ENCODE measurements around the gene SLC26A9.

The SLC26A9 gene

DNA sequence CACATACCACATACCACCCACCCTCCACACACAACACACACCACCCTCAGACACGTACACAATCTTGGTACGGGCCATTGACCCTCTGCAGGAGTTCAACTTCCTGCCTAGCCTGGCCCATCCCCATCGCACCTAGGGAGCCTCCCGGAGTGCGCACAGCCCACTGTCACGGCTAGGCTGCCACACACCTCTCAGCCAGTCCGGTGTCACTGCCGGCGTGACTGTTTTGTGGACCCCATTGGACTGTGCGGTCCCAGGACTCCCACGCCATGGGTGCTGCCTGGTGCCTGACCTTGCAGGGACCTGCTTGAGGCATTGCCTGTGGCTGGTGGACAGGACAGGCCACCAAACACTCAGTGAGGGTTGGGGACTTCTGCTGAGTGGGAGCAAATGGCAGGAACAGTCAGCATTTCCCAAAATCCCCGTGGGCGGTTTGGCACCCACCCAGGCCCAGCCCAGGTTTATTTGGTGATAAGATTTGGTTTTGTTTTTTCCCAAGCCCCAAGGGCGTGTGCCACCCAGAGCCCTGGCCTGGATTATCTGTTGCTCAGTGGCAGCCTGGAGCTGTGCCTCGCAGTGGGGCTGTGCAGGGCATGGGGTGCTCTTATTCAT lies 32.2 kb upstream of the SLC26A9 start:
- no peaks in the 10 kb centered on the region for H3K79me2 ChIP-seq
- H3K4me2 ChIP-seq (ENCODE audit: low read length) = no peak overlapping the region
- H3K9ac ChIP-seq = no peak overlapping the region
- no peak overlapping the region for H3K4me3 ChIP-seq (ENCODE audit: low read depth, low read length)
- H2AFZ ChIP-seq = no peak overlapping the region
- H3K9me3 ChIP-seq (ENCODE audit: control insufficient read depth, low read length) = no peaks in the 10 kb centered on the region
- H3K27ac ChIP-seq = no peak overlapping the region
- TF ChIP-seq, protein P1, sequence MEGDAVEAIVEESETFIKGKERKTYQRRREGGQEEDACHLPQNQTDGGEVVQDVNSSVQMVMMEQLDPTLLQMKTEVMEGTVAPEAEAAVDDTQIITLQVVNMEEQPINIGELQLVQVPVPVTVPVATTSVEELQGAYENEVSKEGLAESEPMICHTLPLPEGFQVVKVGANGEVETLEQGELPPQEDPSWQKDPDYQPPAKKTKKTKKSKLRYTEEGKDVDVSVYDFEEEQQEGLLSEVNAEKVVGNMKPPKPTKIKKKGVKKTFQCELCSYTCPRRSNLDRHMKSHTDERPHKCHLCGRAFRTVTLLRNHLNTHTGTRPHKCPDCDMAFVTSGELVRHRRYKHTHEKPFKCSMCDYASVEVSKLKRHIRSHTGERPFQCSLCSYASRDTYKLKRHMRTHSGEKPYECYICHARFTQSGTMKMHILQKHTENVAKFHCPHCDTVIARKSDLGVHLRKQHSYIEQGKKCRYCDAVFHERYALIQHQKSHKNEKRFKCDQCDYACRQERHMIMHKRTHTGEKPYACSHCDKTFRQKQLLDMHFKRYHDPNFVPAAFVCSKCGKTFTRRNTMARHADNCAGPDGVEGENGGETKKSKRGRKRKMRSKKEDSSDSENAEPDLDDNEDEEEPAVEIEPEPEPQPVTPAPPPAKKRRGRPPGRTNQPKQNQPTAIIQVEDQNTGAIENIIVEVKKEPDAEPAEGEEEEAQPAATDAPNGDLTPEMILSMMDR (IDR thresholded peaks at IDR 0.05) = no peak
- H3K36me3 ChIP-seq (ENCODE audit: control insufficient read depth, insufficient read depth, low read length) = no peaks in the 10 kb centered on the region
- H3K27me3 ChIP-seq (ENCODE audit: control insufficient read depth, insufficient read depth, low read length) = no peaks in the 10 kb centered on the region
- peaks cover 8% of the 10 kb centered on the region for H3K4me1 ChIP-seq

DNA sequence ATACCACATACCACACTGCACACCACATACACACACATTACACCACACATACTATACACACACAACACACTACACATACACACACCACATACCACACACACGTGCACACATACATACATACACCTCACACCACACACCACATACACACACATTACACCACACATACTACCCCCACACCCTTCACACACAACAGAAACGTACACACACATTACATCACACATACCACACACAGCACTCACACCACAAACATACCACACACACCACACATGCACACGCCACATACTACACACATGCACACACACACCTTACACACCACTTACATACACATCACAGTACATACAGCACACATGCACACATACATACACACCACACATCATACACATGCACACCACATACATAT lies 31.5 kb upstream of the SLC26A9 start:
- Histone ChIP-seq H3K79me2 (no peaks in the 10 kb centered on the region), H2AFZ (no peak overlapping the region), H3K27ac (no peak overlapping the region), H3K9me3 (ENCODE audit: control insufficient read depth, low read length) (no peaks in the 10 kb centered on the region), H3K9ac (no peak overlapping the region), H3K4me1 (peaks cover 11% of the 10 kb centered on the region), H3K27me3 (ENCODE audit: control insufficient read depth, insufficient read depth, low read length) (no peaks in the 10 kb centered on the region), H3K4me2 (ENCODE audit: low read length) (no peak overlapping the region), H3K4me3 (ENCODE audit: low read depth, low read length) (no peak overlapping the region), H3K36me3 (ENCODE audit: control insufficient read depth, insufficient read depth, low read length) (no peaks in the 10 kb centered on the region)
- TF ChIP-seq, protein P1 (IDR thresholded peaks at IDR 0.05) = no peak

DNA sequence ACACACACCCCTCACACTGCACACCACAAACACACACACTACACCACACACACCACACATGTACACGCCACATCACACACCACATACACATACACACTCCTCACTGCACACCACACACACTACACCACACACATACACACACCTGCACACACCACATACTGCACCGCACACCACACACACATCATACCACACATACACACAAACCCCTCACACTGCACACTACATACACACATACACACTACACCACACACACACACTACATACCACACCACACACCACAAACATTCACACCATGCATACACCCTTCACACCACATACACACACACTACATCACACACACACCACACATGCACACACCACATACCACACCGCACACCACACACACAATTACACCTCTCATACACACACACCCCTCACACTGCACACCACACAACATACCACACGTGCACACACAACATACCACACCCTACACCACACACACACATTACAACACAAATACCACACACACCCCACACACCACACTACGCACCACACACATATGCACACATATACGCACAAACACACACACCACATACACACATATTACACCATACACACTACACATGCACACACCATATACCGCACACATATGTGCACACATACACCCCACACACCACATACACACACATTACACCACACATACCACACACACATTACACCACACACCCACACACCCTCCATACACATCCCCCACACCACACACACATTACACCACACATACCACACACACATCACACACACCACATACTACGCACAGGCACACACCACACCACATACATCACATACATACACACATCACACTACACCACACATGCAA lies 30.3 kb upstream of the SLC26A9 start:
- Histone ChIP-seq H3K4me3 (ENCODE audit: low read depth, low read length) (no peak overlapping the region), H3K4me2 (ENCODE audit: low read length) (no peak overlapping the region), H3K9ac (no peak overlapping the region), H3K79me2 (no peaks in the 10 kb centered on the region), H3K9me3 (ENCODE audit: control insufficient read depth, low read length) (no peaks in the 10 kb centered on the region), H3K4me1 (peaks cover 11% of the 10 kb centered on the region), H2AFZ (no peak overlapping the region), H3K36me3 (ENCODE audit: control insufficient read depth, insufficient read depth, low read length) (no peaks in the 10 kb centered on the region), H3K27ac (no peak overlapping the region), H3K27me3 (ENCODE audit: control insufficient read depth, insufficient read depth, low read length) (no peaks in the 10 kb centered on the region)
- TF ChIP-seq, protein P1 (IDR thresholded peaks at IDR 0.05) = no peak

DNA sequence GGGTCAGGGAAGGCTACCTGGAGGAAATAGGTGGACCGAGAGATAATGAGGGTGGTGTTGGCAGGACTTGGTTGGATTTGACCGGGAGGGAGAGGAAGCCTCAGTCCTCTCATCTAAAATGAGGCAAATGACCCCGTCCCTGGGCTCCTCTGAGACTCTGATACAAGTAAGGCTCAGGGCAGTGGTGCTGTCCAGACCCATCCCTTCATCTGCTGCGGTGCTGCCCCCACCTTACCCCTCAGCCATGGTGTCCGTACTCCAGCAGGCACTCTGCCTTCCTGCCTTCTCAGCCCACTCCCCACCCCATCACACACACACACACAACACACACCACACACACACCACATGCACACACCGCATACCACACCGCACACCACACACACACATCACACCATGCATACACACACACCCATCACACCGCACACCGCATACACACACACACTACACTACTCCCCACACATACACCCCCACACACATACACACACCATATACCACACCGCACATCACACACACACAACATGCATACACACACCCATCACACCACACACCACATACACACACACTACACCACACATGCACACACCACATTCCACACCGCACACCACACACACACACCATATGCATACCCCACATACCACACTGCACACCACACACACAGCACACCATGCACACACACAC lies 29.4 kb upstream of the SLC26A9 start:
- Histone ChIP-seq H3K27ac (no peak overlapping the region), H3K4me1 (peaks cover 11% of the 10 kb centered on the region), H3K36me3 (ENCODE audit: control insufficient read depth, insufficient read depth, low read length) (no peaks in the 10 kb centered on the region), H3K9me3 (ENCODE audit: control insufficient read depth, low read length) (no peaks in the 10 kb centered on the region), H2AFZ (no peak overlapping the region), H3K27me3 (ENCODE audit: control insufficient read depth, insufficient read depth, low read length) (no peaks in the 10 kb centered on the region), H3K9ac (no peak overlapping the region), H3K79me2 (no peaks in the 10 kb centered on the region), H3K4me3 (ENCODE audit: low read depth, low read length) (no peak overlapping the region), H3K4me2 (ENCODE audit: low read length) (no peak overlapping the region)
- TF ChIP-seq, protein P1 (IDR thresholded peaks at IDR 0.05) = no peak
